Activated CD4-positive, alpha-beta T cell treated with anti-CD3 and anti-CD28 coated beads, Interleukin-2, amount 10 ng/mL, durations not matched to agents 7 days and 5 days (primary cell): ENCODE data around the gene TMEM238. TPM values are rescaled to one million over a fixed set of nuclear protein-coding genes. Genes with fewer than 3 reads are reported as not detected.

ENCODE experiments used
- CTCF ChIA-PET: fragments of 350-600 bp; sonication (Branson Sonifier 250); formaldehyde crosslinking; loops from one replicate; lab custom pipeline; 2021; ENCODE audit warnings: antibody characterized with exemption; lab: Charles Lee
- POLR2A ChIA-PET: fragments of 350-600 bp; sonication (Branson Sonifier 250); formaldehyde crosslinking; loops from one replicate; lab custom pipeline; 2021; ENCODE audit warnings: antibody characterized with exemption; lab: Charles Lee
- DNase-seq: peaks from one replicate; pipeline ENCODE4 v3.0.0-alpha.2; 2020
- H3K27ac Mint-ChIP-seq: one replicate; pipeline ENCODE4 v1.8.0; 2021; ENCODE audit warnings: mild to moderate bottlenecking, moderate library complexity, mixed read lengths
- H3K27me3 Mint-ChIP-seq: one replicate; pipeline ENCODE4 v1.8.0; 2021; ENCODE audit warnings: mixed read lengths
- H3K36me3 Mint-ChIP-seq: one replicate; pipeline ENCODE4 v1.8.0; 2021; ENCODE audit warnings: low read depth, mixed read lengths
- H3K4me1 Mint-ChIP-seq: one replicate; pipeline ENCODE4 v1.8.0; 2021; ENCODE audit warnings: mixed read lengths
- H3K4me3 Mint-ChIP-seq: one replicate; pipeline ENCODE4 v1.8.0; 2021; ENCODE audit warnings: mild to moderate bottlenecking, moderate library complexity, mixed read lengths
- H3K9me3 Mint-ChIP-seq: one replicate; pipeline ENCODE4 v1.8.0; 2021; ENCODE audit warnings: mixed read lengths
- total RNA-seq, 2 experiments: library from RNA; stranded (reverse); gene quantifications; one replicate each; pipeline ENCODE4 v1.2.3, GENCODE V29; 2021

The TMEM238 gene
- total RNA-seq, 2 experiments from 2014 or later: 20.6 to 29.8 TPM

DNA sequence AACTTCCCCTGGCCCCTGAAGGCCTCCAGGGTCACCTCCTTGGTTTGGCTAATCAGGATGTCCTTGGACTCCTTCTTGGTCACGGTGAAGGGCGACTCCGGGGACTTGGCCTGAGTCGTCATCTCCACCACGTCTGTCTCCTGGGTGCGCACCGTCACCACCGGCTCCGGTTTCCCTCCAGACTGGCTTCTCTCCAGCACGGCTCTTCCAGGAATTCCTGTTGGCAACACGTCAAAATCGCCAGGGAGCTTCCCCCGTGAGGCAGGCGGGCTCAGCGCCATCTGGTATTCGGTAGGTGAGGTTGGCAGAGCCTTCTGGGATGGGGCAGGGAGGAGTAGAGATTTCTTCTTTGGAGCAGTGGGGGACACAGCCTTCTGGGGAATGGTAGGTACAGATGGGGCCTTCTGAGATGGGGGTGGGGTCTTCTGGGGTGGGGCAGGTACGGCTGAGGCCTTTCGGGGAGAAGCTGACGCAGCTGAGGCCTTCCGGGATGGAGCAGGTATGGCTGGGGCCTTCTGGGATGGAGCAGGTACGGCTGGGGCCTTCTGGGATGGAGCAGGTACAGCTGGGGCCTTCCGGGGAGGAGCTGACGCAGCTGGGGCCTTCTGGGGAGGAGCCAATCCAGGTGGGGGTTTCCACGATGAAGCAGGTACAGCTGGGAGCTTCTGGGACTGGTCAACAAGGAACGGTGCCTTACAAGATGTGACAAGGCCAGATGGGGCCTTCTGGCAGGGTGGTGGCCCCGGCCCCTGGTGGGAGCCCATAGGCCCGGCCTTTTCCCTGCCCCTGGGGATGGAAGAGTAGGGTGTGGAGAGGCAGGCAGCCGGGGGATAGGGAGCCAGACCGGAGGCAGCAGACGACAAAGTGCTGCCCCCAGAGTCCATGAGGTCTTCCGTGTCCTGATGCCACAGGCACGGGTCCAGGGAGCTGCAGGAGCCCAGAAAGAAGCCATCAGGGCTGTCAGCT, 24.9 kb downstream of the TMEM238 start:
- no peak overlapping the region for H3K27ac Mint-ChIP-seq
- no peaks in the 10 kb centered on the region for H3K9me3 Mint-ChIP-seq
- H3K36me3 Mint-ChIP-seq: no peaks in the 10 kb centered on the region
- no peak for DNase-seq
- peaks cover 19% of the 10 kb centered on the region for H3K27me3 Mint-ChIP-seq
- ChIA-PET CTCF (interaction anchor here (1.4 kb wide), 1 partner anchor 24 kb away, joined by 4 read pairs; the partner anchor contains the start of gene TMEM238), POLR2A (no interaction called here)
- H3K4me3 Mint-ChIP-seq: no peak overlapping the region
- no peaks in the 10 kb centered on the region for H3K4me1 Mint-ChIP-seq

DNA sequence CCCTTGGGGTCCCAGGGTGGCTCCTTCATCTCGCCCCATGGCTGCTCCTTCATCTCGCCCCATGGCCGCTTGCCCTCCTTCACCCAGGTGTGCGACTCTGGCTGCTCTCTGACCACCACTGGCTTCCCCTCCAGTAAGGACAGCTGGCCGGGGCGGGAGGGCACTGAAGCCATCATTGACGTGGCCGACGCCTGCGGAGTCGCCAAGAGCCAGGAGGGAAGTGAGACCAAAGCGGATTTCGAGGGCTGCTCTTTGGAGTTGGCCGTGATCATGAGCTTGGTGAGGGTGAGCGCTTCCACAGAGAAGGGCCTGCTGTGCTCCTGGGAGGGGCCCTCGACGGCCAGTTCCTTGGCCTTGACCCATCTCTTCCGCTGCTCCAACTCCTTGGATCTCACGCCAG, 25.6 kb downstream of the TMEM238 start:
- no peak overlapping the region for H3K27ac Mint-ChIP-seq
- H3K4me3 Mint-ChIP-seq: no peak overlapping the region
- H3K9me3 Mint-ChIP-seq: no peaks in the 10 kb centered on the region
- H3K27me3 Mint-ChIP-seq: peaks cover 25% of the 10 kb centered on the region
- no peaks in the 10 kb centered on the region for H3K36me3 Mint-ChIP-seq
- POLR2A ChIA-PET: no interaction called here
- CTCF ChIA-PET: interaction anchor here (0.6 kb wide), 2 partner anchors 52 to 1210 kb away, joined by 3 read pairs; no protein-coding TSS in a partner anchor
- H3K4me1 Mint-ChIP-seq: peaks cover 3% of the 10 kb centered on the region
- DNase-seq: no peak

GRCh38 chr19:55355213-55355821, 28.8 kb downstream of the TMEM238 start:
- ChIA-PET CTCF (interaction anchor here (1.1 to 1.2 kb wide), 2 partner anchors 28 to 195 kb away, joined by 3 to 6 read pairs; no protein-coding TSS in a partner anchor), POLR2A (no interaction called here)
- Mint-ChIP-seq H3K27me3 (peaks cover 48% of the 10 kb centered on the region), H3K4me1 (peaks cover 18% of the 10 kb centered on the region), H3K27ac (no peak overlapping the region), H3K9me3 (no peaks in the 10 kb centered on the region), H3K36me3 (no peaks in the 10 kb centered on the region), H3K4me3 (peak overlapping the region; percentile 16)
- no peak for DNase-seq

DNA sequence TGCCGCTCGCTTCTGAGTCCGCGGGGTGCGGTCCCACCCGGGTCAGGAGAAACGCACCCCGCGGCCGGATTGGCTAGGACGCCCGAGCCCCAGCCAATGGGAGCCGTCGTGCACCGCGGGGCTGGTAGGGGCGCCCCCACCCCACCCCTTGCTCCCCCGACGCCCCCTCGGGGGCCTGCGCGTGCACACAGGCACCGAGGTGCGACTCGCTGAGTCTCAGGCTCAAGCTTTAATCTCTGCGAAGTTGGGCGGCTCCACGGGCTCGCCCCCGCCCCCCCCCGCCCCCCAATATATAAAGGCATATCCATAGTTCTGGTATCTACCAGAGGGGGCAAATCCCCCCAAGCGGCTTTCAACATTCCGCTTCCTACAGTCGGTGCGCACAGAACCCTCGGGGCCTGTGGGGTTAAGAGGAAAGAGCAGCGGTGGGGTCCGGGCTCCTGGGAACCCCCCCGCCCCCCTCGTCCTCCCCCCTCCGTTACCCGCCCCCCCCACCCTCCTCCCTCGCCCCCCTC, 29.3 kb downstream of the TMEM238 start, which contains the start of gene COX6B2:
Gene COX6B2, minus strand, starts transcription at position 22 of the 515 bp plus-strand sequence. CDS start 198 bp downstream, outside the sequence.
- H3K4me3 Mint-ChIP-seq: peak within 1 kb of the TSS; percentile 54
- no peaks in the 10 kb centered on the region for H3K9me3 Mint-ChIP-seq
- H3K27me3 Mint-ChIP-seq: peaks cover 48% of the 10 kb centered on the region
- CTCF ChIA-PET: interaction anchor here (1.1 kb wide), 1 partner anchor 194 kb away, joined by 6 read pairs; no protein-coding TSS in a partner anchor
- H3K4me1 Mint-ChIP-seq: peaks cover 18% of the 10 kb centered on the region
- no peak for DNase-seq
- POLR2A ChIA-PET: no interaction called here
- H3K27ac Mint-ChIP-seq: peak within 1 kb of the TSS; percentile 14
- H3K36me3 Mint-ChIP-seq: no peaks in the 10 kb centered on the region

DNA sequence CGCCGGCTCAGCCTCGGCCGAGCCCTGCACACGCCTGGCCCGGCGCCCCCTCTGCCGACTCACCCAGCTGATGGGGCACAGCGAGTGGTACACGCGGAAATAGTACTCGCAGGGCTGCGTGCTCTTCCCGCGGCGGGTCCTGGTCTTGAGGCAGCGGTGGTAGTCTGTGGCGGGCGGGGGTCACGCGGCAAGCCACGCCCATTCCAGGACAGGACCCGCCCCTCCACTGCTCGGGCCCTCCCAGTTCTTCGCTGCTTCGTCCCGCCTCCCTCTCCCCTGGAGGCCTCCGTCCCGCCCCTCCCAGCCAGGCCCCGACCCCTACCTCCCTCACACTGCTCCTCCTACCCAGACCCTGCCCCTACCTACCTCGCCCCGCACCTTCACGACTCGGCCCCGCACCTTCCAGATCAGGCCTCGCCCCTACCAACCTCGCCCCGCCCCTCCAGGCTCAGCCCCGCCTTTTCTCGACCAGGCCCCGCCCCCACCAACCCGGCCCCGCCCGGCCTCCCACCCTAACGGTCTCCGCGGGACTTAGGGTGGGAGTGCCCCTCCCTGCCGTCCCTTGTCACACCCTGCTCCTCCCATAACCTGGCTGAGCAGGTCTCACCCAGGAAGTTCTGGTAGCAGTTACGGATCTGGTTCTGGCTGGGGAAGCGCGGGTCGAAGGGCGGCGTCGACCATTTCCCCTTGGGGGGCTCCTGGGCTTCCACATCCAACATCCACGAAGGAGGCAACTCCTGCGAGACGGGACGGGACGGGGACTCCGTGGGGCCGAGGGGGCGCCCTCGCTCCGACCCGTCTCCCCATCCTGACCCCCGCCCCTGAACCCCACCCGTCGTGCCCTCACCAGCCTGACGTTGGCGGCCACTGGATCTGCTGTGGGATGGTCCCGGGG, 30.0 kb downstream of the TMEM238 start:
- peak overlapping the region; percentile 54 for H3K4me3 Mint-ChIP-seq
- ChIA-PET CTCF (interaction anchor here (1.0 to 1.3 kb wide), 2 partner anchors 13 to 122 kb away, joined by 3 read pairs; partner anchors contain the start of gene ZNF628), POLR2A (no interaction called here)
- peak overlapping the region; percentile 14 for H3K27ac Mint-ChIP-seq
- DNase-seq: peak; percentile 48
- H3K36me3 Mint-ChIP-seq: no peaks in the 10 kb centered on the region
- H3K27me3 Mint-ChIP-seq: peaks cover 48% of the 10 kb centered on the region
- peaks cover 18% of the 10 kb centered on the region for H3K4me1 Mint-ChIP-seq
- H3K9me3 Mint-ChIP-seq: no peaks in the 10 kb centered on the region

DNA sequence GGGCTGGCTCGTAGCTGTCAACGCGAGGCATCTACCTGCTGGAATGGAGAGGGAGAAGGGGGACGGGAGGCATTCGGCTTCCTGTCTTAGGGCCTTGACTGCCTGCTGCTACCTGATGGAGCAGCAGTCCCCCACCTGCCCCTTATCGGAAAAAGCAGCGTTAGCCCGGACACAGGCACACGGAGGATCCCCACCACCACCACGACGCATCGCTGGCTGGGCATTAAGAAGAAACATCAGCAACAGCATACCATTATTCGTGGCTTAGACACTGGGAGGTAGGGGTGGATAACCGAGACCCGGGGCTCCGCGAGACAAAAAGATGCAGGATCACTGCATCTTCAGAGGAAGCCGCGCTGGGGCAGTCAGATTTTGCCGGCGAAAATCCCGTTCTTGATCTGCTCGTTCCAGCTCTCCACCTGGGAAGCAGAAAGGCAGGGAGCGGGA, 30.7 kb downstream of the TMEM238 start:
- Mint-ChIP-seq H3K4me1 (peaks cover 18% of the 10 kb centered on the region), H3K27me3 (peaks cover 48% of the 10 kb centered on the region), H3K27ac (no peak overlapping the region), H3K9me3 (no peaks in the 10 kb centered on the region), H3K36me3 (no peaks in the 10 kb centered on the region), H3K4me3 (peak overlapping the region; percentile 54)
- DNase-seq: no peak
- POLR2A ChIA-PET: no interaction called here
- CTCF ChIA-PET: interaction anchor here (1.0 to 1.6 kb wide), 3 partner anchors 13 to 193 kb away, joined by 3 read pairs; partner anchors contain the start of gene ZNF628

DNA sequence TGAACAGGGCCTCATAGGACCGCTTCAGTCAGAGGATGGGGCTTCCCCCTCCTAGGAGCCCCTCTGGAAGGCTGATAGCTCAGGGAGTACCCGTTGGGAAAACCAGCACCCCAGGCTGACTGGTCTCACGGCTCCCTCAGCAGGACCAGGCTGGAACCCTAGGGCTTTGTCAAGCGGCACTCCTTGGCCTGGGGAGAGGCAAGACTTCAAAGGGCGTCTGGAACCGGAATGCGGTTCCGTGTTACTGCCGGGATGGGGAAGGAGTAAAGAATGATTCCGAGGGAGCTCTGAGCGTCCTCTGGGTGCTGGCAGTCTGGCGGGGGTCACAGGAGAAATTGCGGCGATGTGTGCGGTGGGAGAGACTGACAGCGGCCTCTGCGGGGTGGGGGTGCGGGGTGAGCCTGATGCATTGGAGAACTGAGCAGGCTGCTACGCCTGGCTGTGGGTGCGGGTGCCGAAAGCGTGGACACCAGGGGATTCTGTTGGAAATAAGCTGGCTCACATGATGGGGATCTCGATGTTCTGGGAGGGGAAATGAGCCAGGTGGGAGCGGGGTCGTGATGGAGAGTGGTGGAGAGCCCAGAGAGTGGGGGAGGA, 31.4 kb downstream of the TMEM238 start:
- POLR2A ChIA-PET: no interaction called here
- no peak overlapping the region for H3K27ac Mint-ChIP-seq
- CTCF ChIA-PET: interaction anchor here (1.3 to 1.6 kb wide), 2 partner anchors 124 to 193 kb away, joined by 3 read pairs; partner anchors contain the start of gene ZNF628
- peaks cover 18% of the 10 kb centered on the region for H3K4me1 Mint-ChIP-seq
- H3K36me3 Mint-ChIP-seq: no peaks in the 10 kb centered on the region
- H3K4me3 Mint-ChIP-seq: peak overlapping the region; percentile 17
- no peaks in the 10 kb centered on the region for H3K9me3 Mint-ChIP-seq
- peaks cover 48% of the 10 kb centered on the region for H3K27me3 Mint-ChIP-seq
- DNase-seq: no peak

GRCh38 chr19:55352040-55352439, 32.1 kb downstream of the TMEM238 start:
- H3K27ac Mint-ChIP-seq: no peak overlapping the region
- ChIA-PET CTCF (interaction anchor here (1.6 kb wide), 1 partner anchor 192 kb away, joined by 3 read pairs; no protein-coding TSS in a partner anchor), POLR2A (no interaction called here)
- no peaks in the 10 kb centered on the region for H3K36me3 Mint-ChIP-seq
- peaks cover 43% of the 10 kb centered on the region for H3K27me3 Mint-ChIP-seq
- no peaks in the 10 kb centered on the region for H3K9me3 Mint-ChIP-seq
- H3K4me3 Mint-ChIP-seq: no peak overlapping the region
- DNase-seq: no peak
- peaks cover 18% of the 10 kb centered on the region for H3K4me1 Mint-ChIP-seq

DNA sequence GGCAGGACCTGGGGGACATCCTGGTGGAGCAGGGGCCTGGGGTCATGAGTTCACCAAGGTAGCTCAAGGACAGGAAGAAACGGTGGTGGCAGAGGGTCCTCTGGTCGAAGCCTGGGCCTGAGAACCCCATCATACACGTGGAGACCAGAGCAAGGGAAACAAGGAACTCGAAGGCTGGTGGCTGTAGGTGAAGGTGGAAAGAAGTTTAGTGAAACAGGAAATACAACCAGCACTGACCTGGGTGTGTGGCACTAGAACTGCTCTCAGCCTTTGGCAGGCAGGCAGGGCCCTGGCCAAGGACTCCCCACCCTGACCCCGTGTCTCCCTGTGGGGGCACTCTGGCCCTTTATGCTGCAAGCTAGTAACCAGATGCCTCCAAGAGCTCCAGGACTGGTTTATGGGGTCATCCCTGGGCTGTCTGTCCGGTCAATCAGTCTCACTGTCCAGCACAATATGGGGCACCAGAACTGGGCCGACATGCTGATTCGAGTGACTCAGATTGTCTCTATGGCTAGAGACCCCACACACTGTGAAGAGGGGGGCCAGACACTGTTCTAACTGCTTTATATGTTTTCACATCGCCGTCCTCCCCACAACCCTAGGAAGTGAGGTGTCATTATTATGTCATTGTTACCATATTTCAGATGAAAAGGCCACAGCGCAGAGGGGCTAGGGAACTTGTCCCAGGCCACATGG, 33.3 kb downstream of the TMEM238 start:
- no peak for DNase-seq
- Mint-ChIP-seq H3K4me1 (peaks cover 18% of the 10 kb centered on the region), H3K27me3 (peaks cover 37% of the 10 kb centered on the region), H3K36me3 (no peaks in the 10 kb centered on the region), H3K4me3 (no peak overlapping the region), H3K9me3 (no peaks in the 10 kb centered on the region), H3K27ac (peak overlapping the region; percentile 68)
- CTCF ChIA-PET: interaction anchor here (0.8 to 1.4 kb wide), 2 partner anchors 12 to 21 kb away, joined by 3 to 4 read pairs; no protein-coding TSS in a partner anchor
- POLR2A ChIA-PET: no interaction called here

DNA sequence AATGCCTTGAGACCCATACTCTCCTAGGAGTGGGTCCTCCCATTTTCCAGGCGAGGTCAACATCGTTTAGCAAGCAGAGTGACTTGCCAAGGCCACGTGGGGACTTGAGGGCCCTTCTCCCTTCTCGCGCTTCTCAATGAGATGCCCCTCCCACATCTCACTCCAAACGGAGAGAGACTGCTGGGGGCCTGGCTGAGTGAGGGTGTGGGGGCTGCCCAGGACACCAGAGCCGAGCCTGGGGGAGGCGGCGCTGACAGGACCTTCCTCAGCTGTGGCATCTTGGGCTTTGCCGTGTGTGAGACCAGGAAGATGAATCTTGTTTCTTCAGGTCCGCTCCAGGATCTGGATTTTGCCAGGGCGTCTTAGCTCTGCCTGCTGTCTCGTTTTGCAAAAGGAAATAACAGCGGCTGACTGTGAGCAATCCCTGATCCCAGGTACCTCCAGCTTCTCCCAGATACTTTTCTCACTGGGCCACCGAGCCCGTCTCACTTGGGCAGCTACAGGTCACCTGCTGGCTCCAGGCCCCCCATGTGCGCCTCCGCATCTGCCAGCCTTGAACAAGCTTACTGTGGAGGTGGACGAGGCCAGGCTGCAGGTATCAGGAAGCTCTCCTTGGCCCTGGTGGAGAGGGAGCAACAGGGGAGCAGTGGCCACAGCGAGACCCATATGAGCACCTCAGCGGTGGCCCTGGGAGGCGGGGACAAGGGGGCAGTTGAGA, 35.6 kb downstream of the TMEM238 start:
- CTCF ChIA-PET: interaction anchor here (1.3 to 1.5 kb wide), 2 partner anchors 10 to 27 kb away, joined by 3 to 5 read pairs; no protein-coding TSS in a partner anchor
- Mint-ChIP-seq H3K4me1 (peaks cover 15% of the 10 kb centered on the region), H3K36me3 (no peaks in the 10 kb centered on the region), H3K27ac (no peak overlapping the region), H3K4me3 (no peak overlapping the region), H3K9me3 (no peaks in the 10 kb centered on the region), H3K27me3 (peaks cover 23% of the 10 kb centered on the region)
- POLR2A ChIA-PET: no interaction called here
- DNase-seq: no peak
